ENCODE results near the gene ABHD13. TPM values are rescaled to one million over a fixed set of nuclear protein-coding genes. Genes with fewer than 3 reads are reported as not detected.
"Not testable (repeated sequence)": the region's sequence is repeated elsewhere in the genome, so short reads cannot be mapped to it uniquely, and the experiment has no call there.

Gene ABHD13
- total RNA-seq, 2 donors from 2014 or later = 5.9 TPM

DNA sequence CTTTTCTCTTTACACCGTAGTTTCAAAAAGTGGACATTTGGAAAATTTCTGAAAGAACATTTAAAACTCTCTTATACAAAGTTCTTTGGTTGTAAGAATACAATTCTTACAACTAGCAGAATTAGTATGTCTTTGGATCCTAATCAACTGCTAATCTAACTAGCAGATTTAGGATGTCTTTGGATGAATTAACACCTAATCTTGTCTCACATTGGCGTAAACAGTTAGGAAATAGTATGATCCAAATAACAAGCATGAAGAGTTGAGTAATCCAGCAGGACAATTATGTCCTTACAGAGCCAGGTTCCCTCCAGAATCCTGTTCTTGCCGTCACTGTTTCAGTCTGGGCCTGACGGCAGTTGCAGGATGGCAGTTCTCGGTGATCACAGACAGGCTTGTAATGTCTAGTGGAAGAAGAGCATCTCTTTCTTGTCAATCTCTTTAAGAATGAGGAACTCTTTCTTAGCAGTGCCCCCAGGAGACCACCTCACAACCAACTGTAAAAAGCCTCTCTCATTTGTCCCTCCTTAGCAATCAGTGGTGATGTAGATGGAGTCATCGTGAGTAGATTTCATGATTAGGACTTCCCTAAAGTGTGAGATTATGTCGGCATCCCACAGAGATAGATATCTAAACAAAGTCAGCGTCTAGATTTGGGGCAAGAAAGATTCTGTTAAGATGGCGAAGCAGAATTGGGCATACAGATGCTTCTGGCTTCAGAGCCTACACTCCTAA is 45.6 kb downstream of the ABHD13 start:
- Histone ChIP-seq H3K4me3 (no peak overlapping the region), H3K9me3 (no peaks in the 10 kb centered on the region), H3K36me3 (no peaks in the 10 kb centered on the region), H3K4me1 (no peaks in the 10 kb centered on the region), H3K27me3 (no peaks in the 10 kb centered on the region), H3K27ac (no peak overlapping the region)
- TF ChIP-seq, protein P1, sequence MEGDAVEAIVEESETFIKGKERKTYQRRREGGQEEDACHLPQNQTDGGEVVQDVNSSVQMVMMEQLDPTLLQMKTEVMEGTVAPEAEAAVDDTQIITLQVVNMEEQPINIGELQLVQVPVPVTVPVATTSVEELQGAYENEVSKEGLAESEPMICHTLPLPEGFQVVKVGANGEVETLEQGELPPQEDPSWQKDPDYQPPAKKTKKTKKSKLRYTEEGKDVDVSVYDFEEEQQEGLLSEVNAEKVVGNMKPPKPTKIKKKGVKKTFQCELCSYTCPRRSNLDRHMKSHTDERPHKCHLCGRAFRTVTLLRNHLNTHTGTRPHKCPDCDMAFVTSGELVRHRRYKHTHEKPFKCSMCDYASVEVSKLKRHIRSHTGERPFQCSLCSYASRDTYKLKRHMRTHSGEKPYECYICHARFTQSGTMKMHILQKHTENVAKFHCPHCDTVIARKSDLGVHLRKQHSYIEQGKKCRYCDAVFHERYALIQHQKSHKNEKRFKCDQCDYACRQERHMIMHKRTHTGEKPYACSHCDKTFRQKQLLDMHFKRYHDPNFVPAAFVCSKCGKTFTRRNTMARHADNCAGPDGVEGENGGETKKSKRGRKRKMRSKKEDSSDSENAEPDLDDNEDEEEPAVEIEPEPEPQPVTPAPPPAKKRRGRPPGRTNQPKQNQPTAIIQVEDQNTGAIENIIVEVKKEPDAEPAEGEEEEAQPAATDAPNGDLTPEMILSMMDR (IDR thresholded peaks at IDR 0.05) = no peak
- DNase-seq (ENCODE audit: low spot score) = no peak

GRCh38 chr13:108266321-108266990 is 48.3 kb downstream of the ABHD13 start:
- Histone ChIP-seq H3K36me3 (no peaks in the 10 kb centered on the region), H3K4me1 (peaks cover 0 to 11% of the 10 kb centered on the region in 2 donors), H3K4me3 (no peak overlapping the region), H3K27me3 (no peaks in the 10 kb centered on the region), H3K9me3 (no peaks in the 10 kb centered on the region), H3K27ac (no peak overlapping the region)
- no peak for DNase-seq (ENCODE audit: low spot score)
- TF ChIP-seq, protein P1 (IDR thresholded peaks at IDR 0.05) = no peak

DNA sequence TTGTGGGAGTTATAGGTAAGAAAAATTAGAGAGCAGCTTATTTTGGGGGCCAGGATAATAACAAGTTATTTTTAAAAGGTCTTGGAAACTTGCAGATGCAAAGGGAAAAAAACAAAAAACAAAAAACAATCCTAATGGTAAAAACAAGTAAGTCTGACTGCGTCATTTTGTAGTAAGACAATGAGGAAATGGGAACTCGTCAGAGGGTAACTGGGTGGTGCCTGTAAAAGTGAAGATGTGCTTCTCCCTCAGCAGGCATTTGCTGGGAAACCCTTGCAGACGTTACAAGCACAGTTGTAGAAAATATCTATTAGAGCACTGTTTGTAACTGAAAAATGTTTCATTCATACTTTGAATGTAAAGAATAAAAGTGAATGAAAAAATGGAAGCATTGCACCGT is 49.2 kb downstream of the ABHD13 start:
- no peaks in the 10 kb centered on the region for H3K27me3 ChIP-seq
- no peak overlapping the region for H3K27ac ChIP-seq
- no peak for DNase-seq (ENCODE audit: low spot score)
- H3K4me1 ChIP-seq = peaks cover 0 to 11% of the 10 kb centered on the region in 2 donors
- TF ChIP-seq, protein P1 (IDR thresholded peaks at IDR 0.05) = no peak
- no peaks in the 10 kb centered on the region for H3K36me3 ChIP-seq
- H3K4me3 ChIP-seq = no peak overlapping the region
- H3K9me3 ChIP-seq = no peaks in the 10 kb centered on the region

GRCh38 chr13:108267855-108268254 is 49.7 kb downstream of the ABHD13 start:
- not testable (repeated sequence) for H3K36me3 ChIP-seq; H3K9me3 ChIP-seq; DNase-seq (ENCODE audit: low spot score); H3K4me3 ChIP-seq; H3K27ac ChIP-seq; H3K27me3 ChIP-seq
- peaks cover 0 to 11% of the 10 kb centered on the region in 2 donors for H3K4me1 ChIP-seq

GRCh38 chr13:108268466-108269112 is 50.4 kb downstream of the ABHD13 start:
- H3K36me3 ChIP-seq = no peaks in the 10 kb centered on the region
- no peak overlapping the region for H3K4me3 ChIP-seq
- no peak overlapping the region for H3K27ac ChIP-seq
- H3K9me3 ChIP-seq = no peaks in the 10 kb centered on the region
- H3K4me1 ChIP-seq = peaks cover 0 to 11% of the 10 kb centered on the region in 2 donors
- TF ChIP-seq, protein P1 (IDR thresholded peaks at IDR 0.05) = no peak
- no peaks in the 10 kb centered on the region for H3K27me3 ChIP-seq
- DNase-seq (ENCODE audit: low spot score) = no peak

Measured in right atrium auricular region (tissue), 2 donors.